ENCODE data around the gene HTN1. TPM values are rescaled to one million over a fixed set of nuclear protein-coding genes. Genes with fewer than 3 reads are reported as not detected.

The HTN1 gene
- total RNA-seq, 4 donors from 2014 or later = not detected

DNA sequence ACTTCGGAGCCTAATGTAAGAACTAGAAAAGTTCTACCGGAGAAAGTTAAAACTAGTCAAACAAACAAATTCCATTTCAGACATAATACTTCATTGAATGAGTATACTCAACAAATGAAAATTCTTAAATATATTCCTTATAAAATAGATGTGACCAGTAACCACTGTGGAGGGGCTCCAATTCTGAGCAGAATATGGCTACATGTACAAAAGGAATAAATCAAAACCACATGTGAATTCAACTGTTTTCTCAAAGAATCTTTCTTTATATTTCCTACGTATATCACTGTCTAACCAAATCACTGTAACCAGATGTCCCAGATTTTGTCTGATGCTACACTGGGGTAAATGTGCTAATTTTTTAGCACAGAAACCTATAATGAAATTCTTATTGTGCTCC, 49.0 kb downstream of the HTN1 start:
- H3K4me3 ChIP-seq = no peak overlapping the region

More for the DNA sequence above, 49.0 kb downstream of the HTN1 start:
- Histone ChIP-seq H3K9me3 (peaks cover 0 to 3% (median 0%) of the 10 kb centered on the region in 4 donors), H3K27me3 (no peaks in the 10 kb centered on the region), H3K36me3 (no peaks in the 10 kb centered on the region), H3K27ac (no peak overlapping the region), H3K4me1 (no peaks in the 10 kb centered on the region)
- TF ChIP-seq CTCF (IDR thresholded peaks at IDR 0.05) (no peak), POLR2A (IDR thresholded peaks at IDR 0.05) (no peak)
- DNase-seq = no peak

Other genes starting within 250 kb of the HTN1 start
- 10 to 100 TPM in 3 of 4 donors, 1 to 10 TPM in 1; 8.3 to 67.3 (median 44.1) TPM for gene SULT1E1, start 190.3 kb upstream of the HTN1 start, total RNA-seq
- not detected for gene CSN1S1, start 119.4 kb upstream of the HTN1 start, total RNA-seq
- not detected for gene CSN2, start 84.7 kb upstream of the HTN1 start, total RNA-seq
- gene STATH, start 54.5 kb upstream of the HTN1 start, total RNA-seq = not detected
- gene HTN3, start 22.0 kb upstream of the HTN1 start, total RNA-seq = not detected
- not detected for gene PRR27, start 103.8 kb downstream of the HTN1 start, total RNA-seq
- gene ODAM, start 145.3 kb downstream of the HTN1 start, total RNA-seq = not detected
- gene FDCSP, start 175.7 kb downstream of the HTN1 start, total RNA-seq = 10 to 100 TPM in 1 of 4 donors, 1 to 10 TPM in 1, not detected in 2; 2.4 to 36.3 TPM
- not detected for gene CSN3, start 192.2 kb downstream of the HTN1 start, total RNA-seq